Measurements from ENCODE around the gene RLIM.

The RLIM gene

DNA sequence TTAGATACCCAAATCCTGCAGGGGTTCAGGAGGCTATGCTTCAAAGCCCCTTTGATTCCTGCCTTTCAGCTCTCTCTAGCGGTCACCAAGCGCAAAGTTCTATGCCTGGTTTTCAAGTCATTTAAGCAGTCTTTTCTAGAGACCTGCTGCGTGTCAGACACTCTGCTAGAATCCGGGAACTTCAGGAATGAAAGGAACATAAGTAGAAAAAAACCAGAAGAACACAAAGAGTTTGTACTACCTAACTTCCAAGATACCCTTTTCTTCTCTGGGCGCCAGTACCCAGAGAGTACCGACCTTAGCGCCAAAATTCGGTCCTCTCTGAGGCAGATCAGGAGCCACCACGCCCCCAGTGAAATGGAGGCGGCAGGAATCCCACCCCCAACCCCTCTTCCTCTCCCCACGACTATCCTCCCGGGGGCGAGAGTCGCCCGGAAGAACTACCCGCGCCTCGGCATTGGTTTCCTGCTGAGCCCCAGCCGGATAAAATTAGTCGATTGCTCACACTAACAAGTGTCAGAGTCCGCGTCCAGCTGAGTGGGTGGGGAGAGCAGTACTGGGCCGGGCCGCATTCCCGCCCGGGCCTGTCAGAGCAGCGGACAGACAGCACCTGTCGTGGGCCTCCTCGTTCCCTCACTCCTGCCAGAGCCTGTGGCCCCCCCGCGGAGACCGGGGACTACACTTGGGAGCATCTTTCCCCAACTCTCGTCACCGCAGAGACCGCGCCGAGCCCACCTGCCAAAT is 78.8 kb downstream of the RLIM start:
- DNase-seq = no peak
